ENCODE results near the gene ZNF609.

ZNF609 gene

DNA sequence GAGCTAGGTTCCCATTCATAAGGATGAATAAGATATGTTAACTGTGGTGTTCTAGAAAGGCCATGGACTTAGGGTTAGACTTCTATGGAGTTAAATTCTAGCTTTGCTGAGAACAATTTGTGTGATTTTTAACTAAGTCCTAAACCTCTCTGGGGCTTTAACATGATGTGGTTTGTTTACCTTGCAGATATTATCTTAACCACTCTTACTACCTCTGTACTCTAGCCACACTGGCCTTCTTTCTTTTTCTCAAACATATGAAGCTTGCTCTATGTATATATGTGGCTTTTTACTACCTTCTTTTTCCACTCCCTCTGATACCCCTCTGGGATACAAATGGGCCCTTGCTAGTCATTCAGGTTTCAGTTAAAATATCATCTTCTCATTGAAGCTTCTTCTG is 108.4 kb downstream of the ZNF609 start:
- DNase-seq (ENCODE audit: insufficient read length) (no peak), FAIRE-seq (peak; percentile 33)
- no peak for TF ChIP-seq TAF1 (IDR thresholded peaks at IDR 0.05; ENCODE audit: borderline replicate concordance, low read depth, low read length)
- no peak for TF ChIP-seq POLR2A (IDR thresholded peaks at IDR 0.05; ENCODE audit: low read depth, low read length)
- TF ChIP-seq POLR2AphosphoS5 (IDR thresholded peaks at IDR 0.05; ENCODE audit: low read depth, low read length), result no peak

DNA sequence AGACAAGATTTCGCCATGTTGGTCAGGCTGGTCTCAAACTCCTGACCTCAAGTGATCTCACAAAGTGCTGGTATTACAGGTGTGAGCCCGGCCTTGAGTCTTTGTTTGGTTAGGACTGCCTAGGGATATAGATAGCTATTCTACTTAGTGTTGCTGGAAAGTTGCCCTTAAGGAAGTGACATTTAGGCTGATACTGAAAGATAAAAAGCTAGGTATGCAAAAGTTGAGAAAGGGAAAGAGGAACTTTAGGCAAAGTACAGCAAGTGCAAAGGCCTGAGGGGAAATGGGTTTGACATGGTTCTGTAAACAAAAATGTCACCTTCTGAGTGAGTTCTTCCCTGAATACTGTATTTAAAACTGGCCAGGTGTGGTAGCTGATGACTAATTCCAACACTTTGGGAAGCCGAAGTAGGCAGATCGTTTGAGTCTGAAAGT is 111.5 kb downstream of the ZNF609 start:
- peak; percentile 89 for FAIRE-seq
- TF ChIP-seq POLR2AphosphoS5 (IDR thresholded peaks at IDR 0.05; ENCODE audit: low read depth, low read length), result no peak
- TF ChIP-seq POLR2A (IDR thresholded peaks at IDR 0.05; ENCODE audit: low read depth, low read length), result no peak
- no peak for TF ChIP-seq TAF1 (IDR thresholded peaks at IDR 0.05; ENCODE audit: borderline replicate concordance, low read depth, low read length)
- peak; percentile 15 for DNase-seq (ENCODE audit: insufficient read length)

DNA sequence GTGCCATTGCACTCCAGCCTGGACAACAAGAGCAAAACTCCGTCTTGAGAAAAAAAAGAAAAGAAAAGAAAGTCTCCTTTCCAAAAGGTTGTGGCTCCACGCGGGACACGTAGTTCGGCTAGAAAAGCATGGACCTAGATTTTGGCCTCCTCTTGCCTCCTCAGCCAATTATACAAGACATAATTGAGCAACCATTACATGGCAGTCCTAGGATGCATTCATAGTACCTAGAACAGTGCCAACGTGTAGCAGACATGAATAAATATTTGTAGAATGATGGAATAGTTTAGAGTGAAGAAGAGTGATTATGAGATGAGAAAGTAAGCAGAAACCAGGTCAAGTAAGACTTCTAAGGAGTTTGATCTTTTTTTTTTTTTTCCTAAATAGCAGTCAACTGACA is 112.5 kb downstream of the ZNF609 start:
- DNase-seq (ENCODE audit: insufficient read length) (no peak), FAIRE-seq (no peak)
- no peak for TF ChIP-seq POLR2AphosphoS5 (IDR thresholded peaks at IDR 0.05; ENCODE audit: low read depth, low read length)

DNA sequence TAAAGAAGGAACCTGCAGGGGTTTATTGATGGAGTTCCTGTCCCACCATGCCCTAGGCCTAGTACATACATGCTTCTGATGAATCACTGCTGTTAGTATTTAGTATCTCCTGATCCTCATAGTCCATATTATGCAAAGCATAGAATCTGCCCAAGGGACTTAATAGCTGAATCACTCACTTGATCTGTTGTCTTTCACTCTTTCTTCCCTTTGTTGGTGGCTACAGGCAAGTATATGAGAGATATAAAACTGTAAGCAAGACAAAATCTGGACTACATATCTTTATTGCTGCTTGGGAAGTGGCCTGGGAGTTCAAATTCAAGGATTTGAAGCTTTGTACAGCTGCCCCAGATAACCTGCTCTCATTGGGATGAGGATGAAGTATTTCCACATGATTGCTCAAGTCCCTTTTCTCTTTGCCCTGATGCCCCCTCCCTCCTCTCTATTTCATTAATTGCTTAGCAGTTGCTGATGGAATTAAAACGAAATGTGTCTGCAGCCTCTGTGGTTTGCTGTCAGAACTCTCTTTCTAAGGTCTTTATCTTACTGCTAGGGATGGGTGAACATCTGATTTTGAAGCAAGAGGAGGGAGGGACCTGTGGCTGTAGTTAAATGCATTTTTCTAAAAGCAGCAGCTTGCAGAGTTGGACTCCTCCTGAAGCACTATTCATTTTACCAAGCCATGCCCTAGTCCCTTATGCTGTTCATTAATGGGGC is 114.1 kb downstream of the ZNF609 start:
- FAIRE-seq, result peak; percentile 57
- TF ChIP-seq POLR2A (IDR thresholded peaks at IDR 0.05; ENCODE audit: low read depth, low read length) (no peak), TAF1 (IDR thresholded peaks at IDR 0.05; ENCODE audit: borderline replicate concordance, low read depth, low read length) (no peak), POLR2AphosphoS5 (IDR thresholded peaks at IDR 0.05; ENCODE audit: low read depth, low read length) (no peak)
- no peak for DNase-seq (ENCODE audit: insufficient read length)

DNA sequence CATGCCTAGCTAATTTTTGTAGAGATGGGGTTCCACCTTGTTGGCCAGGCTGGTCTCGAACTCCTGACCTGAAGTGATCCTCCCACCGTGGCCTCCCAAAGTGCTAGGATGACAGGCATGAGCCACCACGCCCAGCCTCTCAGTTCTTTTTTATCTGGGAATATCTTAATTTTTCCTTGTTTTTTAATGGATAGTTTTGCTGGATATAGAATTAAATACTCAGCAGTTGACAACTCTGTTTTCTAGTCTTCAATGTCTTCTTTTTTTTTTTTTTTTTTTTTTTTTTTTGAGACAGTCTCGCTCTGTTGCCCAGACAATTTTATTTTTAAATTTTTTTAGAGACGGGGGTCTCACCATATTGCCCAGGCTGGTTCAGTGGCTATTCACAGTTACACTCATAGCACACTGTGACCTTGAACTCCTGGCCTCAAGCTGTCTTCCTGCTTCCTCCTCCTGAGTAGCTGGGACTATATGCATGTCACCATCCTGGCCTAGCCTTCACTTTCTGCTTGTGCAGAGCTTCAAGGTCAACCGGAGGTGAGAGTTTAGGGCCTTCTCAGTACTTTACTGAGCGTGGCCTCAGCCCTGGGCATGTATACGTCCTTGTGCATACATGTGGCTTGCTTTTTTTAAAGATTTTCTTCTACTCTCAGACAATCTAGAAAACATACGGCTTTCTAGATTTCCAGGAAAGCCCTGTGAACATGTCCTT is 120.5 kb downstream of the ZNF609 start:
- DNase-seq (ENCODE audit: insufficient read length), result no peak
- no peak for TF ChIP-seq POLR2AphosphoS5 (IDR thresholded peaks at IDR 0.05; ENCODE audit: low read depth, low read length)
- no peak for TF ChIP-seq POLR2A (IDR thresholded peaks at IDR 0.05; ENCODE audit: low read depth, low read length)
- TF ChIP-seq TAF1 (IDR thresholded peaks at IDR 0.05; ENCODE audit: borderline replicate concordance, low read depth, low read length), result no peak

DNA sequence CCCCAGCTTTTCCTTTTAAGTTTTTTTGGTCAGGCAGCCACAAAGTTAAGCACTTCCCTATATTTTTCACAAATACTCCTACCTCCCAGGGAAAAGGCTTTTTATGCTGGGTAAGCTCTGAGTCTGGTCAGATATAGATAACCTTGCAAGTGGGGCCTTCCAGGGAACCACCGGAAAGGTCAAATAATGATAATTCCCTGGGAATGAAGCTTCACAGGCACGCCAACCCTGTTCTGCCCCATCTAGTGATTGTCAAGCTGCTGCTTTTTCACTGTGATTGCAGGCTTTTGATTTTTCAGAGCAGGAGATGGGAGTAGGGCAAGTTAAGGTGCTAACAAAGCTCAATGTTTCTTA is 121.0 kb downstream of the ZNF609 start:
- no peak for DNase-seq (ENCODE audit: insufficient read length)
- no peak for TF ChIP-seq POLR2AphosphoS5 (IDR thresholded peaks at IDR 0.05; ENCODE audit: low read depth, low read length)
- no peak for TF ChIP-seq POLR2A (IDR thresholded peaks at IDR 0.05; ENCODE audit: low read depth, low read length)
- TF ChIP-seq TAF1 (IDR thresholded peaks at IDR 0.05; ENCODE audit: borderline replicate concordance, low read depth, low read length), result no peak
- no peak for FAIRE-seq

More for the DNA sequence above, 120.5 kb downstream of the ZNF609 start:
- FAIRE-seq, result no peak

DNA sequence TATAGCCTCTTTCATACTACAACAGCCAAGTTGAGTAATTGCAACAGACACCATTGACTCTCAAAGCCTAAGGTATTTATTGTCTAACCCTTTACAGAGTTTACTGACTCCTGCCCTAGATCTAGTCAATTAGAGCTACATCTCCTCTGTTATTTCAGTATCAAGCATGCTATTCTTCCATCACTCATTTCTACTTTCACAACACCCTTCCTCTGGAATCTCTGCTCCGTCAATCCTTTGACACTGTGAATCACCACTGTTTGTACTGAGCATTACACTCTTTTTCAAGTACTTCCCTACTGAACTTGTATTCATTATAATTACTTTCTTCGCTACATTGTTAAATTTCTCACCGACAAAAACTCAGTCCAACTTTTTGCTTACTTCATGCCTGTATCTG is 121.8 kb downstream of the ZNF609 start:
- FAIRE-seq (no peak), DNase-seq (ENCODE audit: insufficient read length) (no peak)
- TF ChIP-seq POLR2AphosphoS5 (IDR thresholded peaks at IDR 0.05; ENCODE audit: low read depth, low read length), result no peak
- no peak for TF ChIP-seq POLR2A (IDR thresholded peaks at IDR 0.05; ENCODE audit: low read depth, low read length)
- TF ChIP-seq TAF1 (IDR thresholded peaks at IDR 0.05; ENCODE audit: borderline replicate concordance, low read depth, low read length), result no peak

DNA sequence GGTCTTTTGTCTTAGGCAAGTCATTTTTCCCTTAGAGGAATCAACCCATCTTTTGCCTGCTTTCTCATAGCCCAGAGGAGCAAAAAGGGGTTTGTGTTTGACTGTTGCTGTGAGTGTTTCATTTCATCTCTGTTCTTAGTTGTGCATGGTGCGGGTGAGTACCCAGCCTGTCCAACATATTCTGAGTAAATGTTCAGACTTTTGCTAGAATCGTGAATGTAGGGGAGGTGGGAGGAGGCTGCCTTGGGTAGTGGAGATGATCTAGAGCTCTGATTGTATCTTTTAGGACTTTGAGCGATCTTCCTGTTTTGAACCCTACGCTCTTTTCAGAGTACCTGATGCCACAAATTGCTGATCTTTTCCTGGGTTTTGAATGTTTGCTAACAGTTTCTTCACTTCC is 123.1 kb downstream of the ZNF609 start:
- TF ChIP-seq POLR2A (IDR thresholded peaks at IDR 0.05; ENCODE audit: low read depth, low read length) (no peak), POLR2AphosphoS5 (IDR thresholded peaks at IDR 0.05; ENCODE audit: low read depth, low read length) (no peak), TAF1 (IDR thresholded peaks at IDR 0.05; ENCODE audit: borderline replicate concordance, low read depth, low read length) (no peak)
- no peak for FAIRE-seq
- no peak for DNase-seq (ENCODE audit: insufficient read length)

DNA sequence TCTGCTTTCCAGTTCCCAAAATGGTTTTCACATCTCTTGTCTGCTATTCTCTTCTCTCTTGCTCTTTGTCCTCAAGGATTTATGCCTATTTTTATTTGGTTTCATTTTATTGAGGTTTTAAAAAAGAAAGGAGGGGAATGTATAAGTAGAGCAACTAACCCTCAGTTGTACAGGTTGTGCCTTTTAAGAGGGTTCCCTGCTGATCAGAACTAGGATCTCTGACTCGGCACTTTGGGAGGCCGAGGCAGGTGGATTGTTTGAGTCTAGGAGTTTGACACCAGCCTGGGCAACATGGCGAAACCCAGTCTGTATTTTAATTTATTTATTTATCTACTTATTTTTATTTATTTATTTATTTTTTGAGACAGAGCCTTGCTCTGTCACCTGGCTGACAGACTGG is 123.6 kb downstream of the ZNF609 start:
- DNase-seq (ENCODE audit: insufficient read length) (no peak), FAIRE-seq (no peak)
- TF ChIP-seq POLR2AphosphoS5 (IDR thresholded peaks at IDR 0.05; ENCODE audit: low read depth, low read length) (no peak), TAF1 (IDR thresholded peaks at IDR 0.05; ENCODE audit: borderline replicate concordance, low read depth, low read length) (no peak), POLR2A (IDR thresholded peaks at IDR 0.05; ENCODE audit: low read depth, low read length) (no peak)

DNA sequence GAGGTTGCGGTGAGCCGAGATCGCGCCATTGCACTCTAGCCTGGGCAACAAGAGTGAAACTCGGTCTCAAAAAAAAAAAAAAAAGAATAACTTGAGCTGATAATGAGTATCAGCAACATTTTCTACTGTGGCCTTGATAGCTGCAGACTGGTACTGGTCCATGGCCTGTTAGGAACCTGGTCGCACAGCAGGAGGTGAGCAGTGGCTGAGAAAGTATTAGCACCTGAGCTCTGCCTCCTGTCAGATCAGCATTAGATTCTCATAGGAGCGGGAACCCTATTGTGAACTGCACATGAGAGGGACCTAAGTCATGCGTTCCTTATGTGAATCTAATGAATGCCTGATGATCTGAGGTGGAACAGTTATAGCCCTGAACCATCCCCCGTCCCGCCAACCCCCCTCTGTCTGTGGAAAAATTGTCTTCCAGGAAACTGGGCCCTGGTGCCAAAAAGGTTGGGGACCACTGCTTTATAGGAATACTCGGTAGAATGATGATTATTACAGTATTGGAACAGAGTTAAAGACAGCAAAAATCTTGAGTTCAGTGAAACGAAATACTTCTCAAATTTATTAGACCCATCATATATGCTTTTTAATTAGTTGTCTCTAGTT is 126.0 kb downstream of the ZNF609 start:
- DNase-seq (ENCODE audit: insufficient read length) (no peak), FAIRE-seq (peak; percentile 40)
- TF ChIP-seq POLR2AphosphoS5 (IDR thresholded peaks at IDR 0.05; ENCODE audit: low read depth, low read length) (no peak), POLR2A (IDR thresholded peaks at IDR 0.05; ENCODE audit: low read depth, low read length) (no peak), TAF1 (IDR thresholded peaks at IDR 0.05; ENCODE audit: borderline replicate concordance, low read depth, low read length) (no peak)

DNA sequence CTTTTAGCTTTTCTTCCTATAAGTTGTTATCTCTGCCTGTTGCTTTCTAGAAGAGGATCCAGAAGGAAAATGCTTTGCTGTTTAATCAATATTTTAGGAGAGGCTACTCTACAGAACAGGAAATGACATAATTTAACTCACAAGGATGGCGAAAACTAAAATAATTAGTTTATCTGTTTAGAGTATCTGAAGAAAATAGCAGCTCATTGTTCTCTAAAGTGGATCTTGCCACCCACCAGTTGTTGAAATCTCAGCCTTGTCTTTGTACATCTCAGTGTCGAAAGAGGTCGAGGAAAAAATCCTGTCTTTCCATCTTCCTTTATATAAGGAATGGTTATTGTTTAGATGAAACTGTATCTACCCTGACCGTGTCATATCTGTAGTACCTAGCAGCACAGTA is 126.6 kb downstream of the ZNF609 start:
- DNase-seq (ENCODE audit: insufficient read length), result no peak
- no peak for TF ChIP-seq POLR2A (IDR thresholded peaks at IDR 0.05; ENCODE audit: low read depth, low read length)
- no peak for TF ChIP-seq TAF1 (IDR thresholded peaks at IDR 0.05; ENCODE audit: borderline replicate concordance, low read depth, low read length)
- no peak for TF ChIP-seq POLR2AphosphoS5 (IDR thresholded peaks at IDR 0.05; ENCODE audit: low read depth, low read length)
- FAIRE-seq, result no peak

All from GM12892 (cell line).